ENCODE measurements around the gene AP3S1.
"Not testable (repeated sequence)": the region's sequence is repeated elsewhere in the genome, so short reads cannot be mapped to it uniquely, and the experiment has no call there.

AP3S1 gene

DNA sequence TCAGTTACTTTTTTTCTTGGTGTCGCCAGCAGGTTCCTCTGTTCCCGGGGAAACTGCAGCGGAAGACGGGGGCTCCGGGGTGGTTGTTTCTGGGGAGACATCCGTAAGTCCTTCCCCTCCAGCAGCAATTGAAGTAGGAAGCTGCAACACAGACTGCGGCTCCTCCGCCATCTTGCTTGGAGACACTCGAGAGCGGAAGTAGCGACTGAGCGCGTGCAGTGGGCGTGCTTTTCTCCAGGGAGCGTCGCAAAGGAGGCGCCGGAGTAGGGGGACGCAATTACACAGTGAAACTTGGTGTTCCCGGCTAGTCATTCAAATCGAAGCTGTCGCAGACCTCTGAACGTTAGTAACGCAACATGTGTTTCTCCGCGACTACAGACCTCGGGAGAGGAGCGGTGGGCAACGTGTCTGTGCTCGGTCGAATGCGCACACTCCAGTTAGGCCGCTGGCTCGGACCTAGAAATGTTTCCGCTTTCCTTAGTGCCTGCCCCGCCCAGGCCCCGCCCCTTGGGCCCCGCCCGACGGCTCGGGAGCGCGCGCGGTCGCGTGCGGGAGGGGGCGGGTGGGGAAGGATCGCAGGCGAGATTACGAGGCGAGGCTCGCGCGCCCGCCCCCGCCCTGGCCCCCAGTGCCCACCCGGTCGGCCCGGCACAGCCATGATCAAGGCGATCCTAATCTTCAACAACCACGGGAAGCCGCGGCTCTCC lies at the start of gene AP3S1, which contains the start of gene ATG12:
Gene AP3S1 (plus strand): TSS at position 554 of the 707 bp plus-strand sequence. CDS start 103 bp downstream, at position 657.
Gene ATG12 (minus strand): TSS at position 184 of the 707 bp plus-strand sequence. CDS start 13 bp downstream, at position 171.
- DNase-seq (ENCODE audit: low spot score), result peak; percentile 91

- DNase-seq (ENCODE audit: low spot score), result no peak
Measured at GRCh38 chr5:115795700-115796099, 46.0 kb upstream of the AP3S1 start.

GRCh38 chr5:115796656-115797055 lies 45.1 kb upstream of the AP3S1 start:
- DNase-seq (ENCODE audit: low spot score), result no peak

DNA sequence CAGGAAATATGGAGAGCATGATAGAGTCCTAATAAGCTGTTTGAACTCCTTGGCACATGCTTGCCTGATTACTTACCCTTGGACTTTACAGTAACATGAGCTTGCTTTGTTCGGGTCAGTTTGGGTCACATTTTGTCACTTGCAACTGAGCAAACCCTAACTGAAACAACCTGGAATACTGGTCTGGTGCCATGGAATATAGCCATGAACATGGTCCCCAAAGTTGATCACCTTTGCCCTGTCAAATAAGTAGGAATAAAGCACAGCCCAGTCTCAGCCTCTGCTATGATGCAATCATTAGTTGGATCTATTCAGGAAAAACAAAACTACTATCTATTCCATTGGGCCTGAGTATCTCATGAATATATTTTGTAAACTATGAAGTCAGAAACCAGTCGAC lies 43.5 kb upstream of the AP3S1 start:
- DNase-seq (ENCODE audit: low spot score), result no peak

DNA sequence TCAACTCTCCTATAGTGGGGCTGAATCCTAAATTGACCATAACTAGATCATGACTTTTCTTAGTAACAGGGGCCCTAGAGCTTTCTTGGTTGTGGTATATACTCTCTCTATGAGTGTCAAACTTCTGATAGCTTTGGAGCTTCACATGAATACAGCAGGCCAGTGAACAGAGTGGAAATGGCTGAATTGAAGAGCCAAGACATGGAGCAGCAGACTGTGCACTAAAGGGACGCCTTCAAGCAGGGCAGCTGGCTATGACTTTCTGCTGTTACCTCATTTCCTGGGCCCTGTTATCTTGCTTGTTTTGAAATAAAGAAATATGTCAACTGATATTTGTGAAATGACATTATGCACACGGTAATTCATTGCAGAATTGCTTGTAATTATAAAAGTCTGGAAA lies 41.6 kb upstream of the AP3S1 start:
- DNase-seq (ENCODE audit: low spot score), result no peak

- DNase-seq (ENCODE audit: low spot score), result no peak
Measured at GRCh38 chr5:115801152-115801551, 40.6 kb upstream of the AP3S1 start.

DNA sequence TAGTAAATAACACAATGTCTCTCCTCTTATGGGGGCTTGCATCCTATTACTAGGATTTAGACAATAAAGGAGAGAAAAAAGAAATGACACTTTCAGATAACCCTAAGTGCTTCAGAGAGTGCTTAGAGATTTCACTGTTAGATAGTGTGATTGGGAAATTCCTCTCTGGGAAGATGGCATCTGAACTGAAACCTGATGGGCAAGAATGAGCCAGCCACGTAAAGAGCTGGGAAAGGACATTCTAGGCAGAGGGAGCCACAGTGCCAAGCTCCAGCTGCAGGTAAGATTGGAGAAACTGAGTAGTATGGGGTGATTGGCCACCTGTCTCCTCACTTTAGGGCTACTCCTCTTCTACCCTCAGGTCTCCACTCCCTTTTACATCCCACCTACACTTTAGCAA lies 39.8 kb upstream of the AP3S1 start:
- no peak for DNase-seq (ENCODE audit: low spot score)

- no peak for DNase-seq (ENCODE audit: low spot score)
Measured at GRCh38 chr5:115806986-115807653, 34.6 kb upstream of the AP3S1 start.

DNA sequence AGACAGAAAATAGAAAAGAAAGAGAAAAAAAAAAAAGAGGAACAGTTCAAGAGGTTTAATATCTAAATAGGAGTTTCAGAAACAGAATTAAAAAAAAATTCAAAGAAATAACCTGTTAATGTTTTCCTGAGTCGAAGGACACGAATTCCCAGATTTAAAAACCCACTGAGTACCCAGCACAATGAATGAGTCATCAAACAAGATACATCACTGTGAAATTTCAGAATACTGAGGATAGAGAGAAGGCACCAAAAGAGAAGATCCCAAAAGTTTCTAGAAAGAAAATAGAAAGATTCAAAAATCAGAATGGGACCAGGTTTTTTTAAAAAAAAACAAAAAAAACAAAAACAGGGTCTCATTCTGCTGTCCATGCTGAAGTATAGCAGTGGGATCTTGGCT lies 34.1 kb upstream of the AP3S1 start:
- no peak for DNase-seq (ENCODE audit: low spot score)

GRCh38 chr5:115808066-115808465 lies 33.7 kb upstream of the AP3S1 start:
- not testable (repeated sequence) for DNase-seq (ENCODE audit: low spot score)

- DNase-seq (ENCODE audit: low spot score), result peak; percentile 32
Measured at GRCh38 chr5:115809946-115810345, 31.8 kb upstream of the AP3S1 start.

DNA sequence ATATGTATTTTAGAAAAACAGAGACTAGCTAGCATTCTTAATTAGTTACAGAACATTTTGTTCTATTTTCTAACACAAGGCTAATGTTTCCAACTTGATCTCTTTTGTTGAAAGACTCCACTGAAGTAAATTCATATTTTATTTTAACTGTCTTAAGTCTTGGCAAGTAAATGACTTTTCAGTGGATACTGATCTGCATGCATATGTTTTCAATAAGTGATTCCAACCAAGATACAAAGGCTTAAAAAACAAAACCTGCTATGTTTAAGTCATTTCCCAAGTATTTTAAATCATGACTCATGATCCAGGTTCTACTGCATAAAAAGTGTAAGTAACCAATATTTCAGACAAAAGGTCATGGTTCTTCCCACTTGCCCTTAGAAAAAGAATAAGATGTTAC lies 31.0 kb upstream of the AP3S1 start:
- DNase-seq (ENCODE audit: low spot score), result no peak

DNA sequence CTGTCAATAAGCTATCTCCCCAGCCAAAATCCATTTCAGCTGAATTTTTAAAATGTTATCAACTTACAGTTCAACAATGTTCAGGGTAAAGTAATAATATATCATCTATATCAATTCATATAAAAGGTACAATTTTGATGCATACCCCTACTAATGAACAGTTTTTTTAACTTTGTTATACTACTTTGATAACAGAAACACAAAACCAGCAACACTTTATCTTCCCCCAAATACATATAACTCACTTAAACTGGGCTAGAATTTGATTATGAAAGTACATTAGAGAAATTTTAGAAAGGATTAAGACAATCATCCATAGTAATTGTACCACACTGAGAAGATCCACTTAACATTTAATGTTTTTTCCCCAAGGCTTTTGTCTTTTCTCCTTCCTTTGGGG lies 30.3 kb upstream of the AP3S1 start:
- no peak for DNase-seq (ENCODE audit: low spot score)

- no peak for DNase-seq (ENCODE audit: low spot score)
Measured at GRCh38 chr5:115812372-115812771, 29.4 kb upstream of the AP3S1 start.

DNA sequence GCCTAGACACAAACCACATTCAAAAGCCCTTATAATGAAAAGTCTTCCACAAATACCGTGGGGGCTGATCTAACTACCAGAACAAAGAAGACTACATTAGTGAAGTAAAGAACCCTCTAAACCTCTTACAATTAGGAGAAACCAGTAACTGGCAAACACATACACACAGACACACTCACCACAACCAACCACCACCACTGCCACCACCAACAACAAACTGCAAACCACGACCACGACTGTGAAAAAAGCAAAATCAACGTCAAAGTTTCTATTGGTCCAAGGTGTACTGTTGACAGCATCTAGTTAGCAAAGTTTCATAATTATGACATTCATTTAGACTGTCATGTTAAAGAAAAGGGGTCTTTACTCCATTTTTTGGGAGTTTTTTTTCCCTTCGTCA lies 28.0 kb upstream of the AP3S1 start:
- DNase-seq (ENCODE audit: low spot score), result peak; percentile 15

GRCh38 chr5:115815006-115815692 lies 26.6 kb upstream of the AP3S1 start:
- DNase-seq (ENCODE audit: low spot score), result no peak

GRCh38 chr5:115815693-115816225 lies 26.0 kb upstream of the AP3S1 start:
- no peak for DNase-seq (ENCODE audit: low spot score)

DNA sequence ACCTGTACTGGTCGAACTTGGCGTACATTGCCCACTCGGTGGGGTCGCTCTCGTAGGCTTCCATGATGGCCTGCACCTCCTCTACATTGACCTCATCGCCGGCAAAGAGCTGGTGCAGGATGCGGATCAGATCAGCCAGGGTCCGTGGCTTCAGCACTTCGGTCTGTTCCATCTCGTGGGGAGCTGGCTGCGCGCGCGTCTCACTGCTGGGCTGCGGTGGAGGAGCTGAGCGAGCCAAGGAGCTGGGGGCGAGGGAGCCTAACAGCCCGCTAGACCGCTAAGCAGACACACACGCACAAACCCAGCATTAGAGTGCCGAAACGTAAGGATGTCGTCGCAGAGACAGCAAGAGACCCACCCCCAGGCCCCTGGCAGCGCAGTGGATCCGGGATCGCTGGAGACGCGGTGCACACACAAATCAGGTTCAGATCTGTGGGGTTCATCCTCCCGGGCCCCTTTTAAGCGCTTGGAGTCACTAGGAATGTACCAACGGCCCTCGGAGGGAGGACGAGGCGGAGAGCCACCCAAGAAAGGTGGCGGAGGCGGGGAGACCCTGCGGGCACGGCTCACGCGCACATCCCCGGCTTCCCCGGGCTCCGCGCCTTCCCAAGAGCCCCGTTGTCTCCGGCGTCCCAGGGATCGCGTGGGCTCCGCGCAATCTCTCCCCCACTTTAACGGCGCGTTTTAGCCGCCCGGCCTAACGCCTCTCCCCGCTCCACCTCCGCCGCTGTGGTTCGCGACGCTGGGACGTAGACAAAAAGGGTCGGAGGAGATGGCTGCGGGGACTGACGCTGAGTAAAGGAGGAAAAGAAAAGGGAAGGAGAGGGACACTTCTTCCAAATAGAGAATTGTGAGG lies 25.3 kb upstream of the AP3S1 start, which contains the start of gene CDO1:
Gene CDO1 (minus strand): TSS at position 434 of the 856 bp plus-strand sequence. CDS start 262 bp downstream, at position 172.
- no peak for DNase-seq (ENCODE audit: low spot score)

- no peak for DNase-seq (ENCODE audit: low spot score)
Measured at GRCh38 chr5:115817386-115817785, 24.3 kb upstream of the AP3S1 start.

GRCh38 chr5:115818821-115819220 lies 22.9 kb upstream of the AP3S1 start:
- DNase-seq (ENCODE audit: low spot score), result no peak

DNA sequence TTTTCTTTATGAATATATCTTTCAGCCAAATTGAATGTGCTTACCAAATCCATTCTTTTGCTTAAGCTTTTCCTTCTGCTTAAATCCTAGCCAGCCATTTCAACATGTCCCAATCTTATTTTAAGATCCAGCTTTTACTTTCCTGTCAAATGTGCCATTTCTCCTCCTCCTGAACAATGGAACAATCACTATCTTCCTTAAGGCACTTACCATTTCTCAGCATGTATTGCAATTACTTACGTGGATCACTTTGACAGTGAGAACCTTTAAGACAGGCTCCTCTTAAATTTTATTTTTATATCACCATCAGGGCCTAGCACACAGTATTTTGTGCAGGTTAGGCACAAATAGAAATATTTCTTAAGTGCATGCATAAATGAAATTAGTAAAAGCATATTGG lies 20.9 kb upstream of the AP3S1 start:
- DNase-seq (ENCODE audit: low spot score), result no peak

- DNase-seq (ENCODE audit: low spot score), result not testable (repeated sequence)
Measured at GRCh38 chr5:115824983-115825382, 16.8 kb upstream of the AP3S1 start.

Measured in activated CD4-positive, alpha-beta T cell treated with anti-CD3 and anti-CD28 coated beads, Interleukin-2, Interleukin-4, amounts not matched to agents 100 ng/mL and 50 ng/mL, durations not matched to agents 16 hours and 8 hours (primary cell).